Activated effector memory CD4-positive, alpha-beta T cell treated with anti-CD3 and anti-CD28 coated beads, Interleukin-2, amount 50 U/mL, for 16 hours (primary cell): ENCODE data around the gene PDGFD.

Experiments
- DNase-seq: peaks from one replicate; pipeline ENCODE4 v3.0.0-alpha.2; 2020

PDGFD gene

DNA sequence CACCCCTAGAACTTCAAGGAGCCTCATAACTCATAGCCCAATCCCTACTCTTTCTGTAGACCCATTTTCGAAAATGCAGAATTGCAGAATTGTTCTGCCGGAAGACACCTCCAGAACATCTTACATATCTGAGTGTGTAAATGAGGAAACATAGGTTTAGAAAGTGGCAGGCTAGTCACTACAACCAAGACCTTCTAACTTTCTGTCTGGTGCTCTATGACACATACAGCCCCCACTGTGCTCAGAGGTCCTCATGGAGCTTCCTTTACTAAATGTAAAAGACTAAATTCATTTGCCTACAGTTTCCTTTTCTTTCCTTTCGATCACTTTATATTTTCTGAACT, 259.7 kb downstream of the PDGFD start:
- DNase-seq: no peak

DNA sequence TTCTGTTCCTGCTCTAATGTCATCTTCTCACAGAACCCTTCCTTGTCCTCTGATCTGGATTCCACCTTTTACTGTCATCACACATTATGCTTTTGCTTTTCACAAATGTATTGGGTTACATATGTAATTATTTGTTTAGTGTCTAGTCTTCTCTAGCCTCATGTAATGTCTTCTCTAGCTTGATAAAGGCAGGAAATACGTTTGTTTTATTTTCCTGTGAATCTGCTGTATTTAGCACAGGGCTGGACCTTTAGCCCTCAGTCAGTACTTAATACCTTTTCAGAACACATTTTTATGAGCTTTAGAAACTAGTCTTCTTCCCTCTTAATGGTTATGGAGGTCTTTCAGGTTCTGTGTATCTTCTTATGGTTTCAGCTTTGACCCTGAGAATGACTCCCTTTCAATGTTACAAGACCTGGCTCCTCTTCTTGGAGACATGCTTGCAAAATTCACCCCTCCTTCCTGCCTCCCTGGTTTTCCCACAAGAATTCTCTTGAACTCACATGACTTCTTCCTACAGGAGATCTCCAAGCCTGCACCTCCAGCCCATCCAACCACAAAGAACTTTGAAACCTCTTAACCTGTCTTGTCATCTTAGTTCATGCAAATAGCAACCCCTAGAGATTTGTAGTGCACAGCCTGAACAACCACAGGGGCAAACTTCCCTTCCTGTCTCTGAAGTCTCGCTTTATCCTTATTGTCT, 260.2 kb downstream of the PDGFD start:
- DNase-seq: no peak

GRCh38 chr11:103902994-103903393, 261.0 kb downstream of the PDGFD start:
- DNase-seq: no peak

- DNase-seq: no peak
Observed at GRCh38 chr11:103901656-103902055, 262.3 kb downstream of the PDGFD start.

GRCh38 chr11:103898577-103899336, 265.2 kb downstream of the PDGFD start:
- no peak for DNase-seq

GRCh38 chr11:103898065-103898464, 265.9 kb downstream of the PDGFD start:
- no peak for DNase-seq

GRCh38 chr11:103897160-103897936, 266.6 kb downstream of the PDGFD start:
- DNase-seq: no peak

DNA sequence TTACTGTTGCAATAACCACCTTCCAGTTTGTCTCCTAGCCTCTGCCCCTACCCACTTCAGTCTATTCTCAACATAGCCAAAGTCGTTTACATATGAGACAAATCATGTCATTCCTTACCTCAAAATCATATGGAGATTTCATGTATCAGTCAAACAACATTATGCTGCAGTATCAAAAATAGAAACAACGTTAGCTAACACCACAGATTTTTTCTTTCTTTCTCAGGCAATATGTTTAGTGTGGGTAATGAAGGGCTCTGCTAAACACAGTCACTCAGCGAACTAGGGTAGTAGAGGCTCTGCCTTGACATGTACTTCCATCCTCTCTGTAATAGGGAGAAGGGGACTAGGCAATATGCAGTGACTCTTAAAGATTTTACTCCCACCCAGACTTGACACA, 268.8 kb downstream of the PDGFD start:
- no peak for DNase-seq

- no peak for DNase-seq
Observed at GRCh38 chr11:103894673-103895072, 269.3 kb downstream of the PDGFD start.

GRCh38 chr11:103894034-103894433, 269.9 kb downstream of the PDGFD start:
- DNase-seq: no peak

DNA sequence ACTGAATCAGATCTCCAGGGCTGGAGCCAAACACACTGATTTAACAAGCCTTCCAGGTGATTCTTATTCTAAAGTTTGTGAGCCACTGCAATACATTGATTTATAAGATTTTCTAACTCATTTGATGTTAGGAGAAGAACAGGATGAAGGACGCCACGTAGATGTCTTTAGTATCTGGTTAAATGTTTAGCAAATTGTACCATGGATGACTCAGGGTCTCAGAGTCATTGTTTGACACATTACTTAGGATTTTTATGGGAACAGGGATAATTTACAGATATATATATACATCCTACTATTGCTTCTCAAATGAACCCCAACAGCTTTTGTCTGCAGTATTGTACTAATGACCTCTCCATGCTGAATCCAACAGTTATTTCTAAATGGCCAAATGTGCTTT, 270.6 kb downstream of the PDGFD start:
- DNase-seq: no peak

- DNase-seq: no peak
Observed at GRCh38 chr11:103892603-103893002, 271.3 kb downstream of the PDGFD start.

DNA sequence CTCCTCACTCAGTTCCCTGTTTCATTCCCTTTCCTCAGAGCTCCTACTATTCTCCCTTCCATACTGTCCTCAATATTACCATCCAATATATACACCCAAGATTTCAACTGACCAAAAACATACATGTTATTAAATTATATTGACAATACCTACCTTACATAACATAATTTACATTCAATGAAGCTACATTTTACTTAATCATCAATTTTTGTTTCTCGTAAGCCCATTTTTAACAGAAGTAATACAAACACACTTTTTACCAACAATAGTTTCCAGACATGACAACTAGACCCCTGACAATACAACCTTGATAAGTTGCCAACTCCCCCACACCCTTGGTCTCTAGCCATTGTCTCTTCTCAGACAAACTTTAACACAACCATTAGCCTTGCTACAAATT, 273.3 kb downstream of the PDGFD start:
- no peak for DNase-seq

GRCh38 chr11:103889679-103890078, 274.3 kb downstream of the PDGFD start:
- DNase-seq: no peak

- DNase-seq: no peak
Observed at GRCh38 chr11:103888541-103888951, 275.4 kb downstream of the PDGFD start.

- DNase-seq: no peak
Observed at GRCh38 chr11:103887001-103887658, 276.8 kb downstream of the PDGFD start.

DNA sequence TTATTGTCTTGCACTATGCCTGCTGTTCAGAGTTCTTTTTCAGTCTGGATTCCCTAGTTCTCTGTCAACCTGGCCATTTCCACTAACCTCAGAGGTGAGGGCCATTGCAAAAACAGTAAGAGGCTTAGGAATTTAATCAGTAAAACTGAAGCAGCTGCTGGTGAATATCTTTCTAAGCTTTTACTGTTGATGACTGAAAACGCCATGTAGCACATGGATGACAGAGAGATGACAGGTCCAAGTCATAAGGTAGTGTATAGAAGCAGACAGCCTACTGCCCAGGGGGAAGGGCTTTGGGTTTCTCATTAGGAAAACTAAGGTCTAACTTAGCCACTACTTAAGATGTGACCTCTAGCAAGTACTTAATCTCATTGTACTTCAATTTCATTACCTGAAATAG, 280.1 kb downstream of the PDGFD start:
- DNase-seq: no peak

DNA sequence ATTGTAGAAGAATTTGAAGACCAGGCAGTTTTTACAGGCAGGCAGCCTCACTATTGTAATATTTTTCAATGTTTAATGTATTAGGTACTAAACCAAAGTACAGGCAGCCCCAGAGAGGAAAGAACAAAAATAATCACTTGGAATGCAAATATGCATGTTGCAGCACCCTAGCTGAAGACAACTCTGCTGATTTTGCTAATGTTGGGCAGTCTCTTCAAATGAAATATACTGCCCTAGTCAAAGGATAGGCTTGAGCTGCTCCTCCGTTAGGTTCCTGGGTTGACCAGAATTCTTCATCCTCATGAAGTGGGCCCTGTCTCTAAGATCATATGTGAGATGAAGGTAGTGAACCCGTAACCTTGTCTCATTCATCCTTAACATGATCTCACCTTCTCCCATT, 280.7 kb downstream of the PDGFD start:
- no peak for DNase-seq

GRCh38 chr11:103881584-103881983, 282.4 kb downstream of the PDGFD start:
- DNase-seq: no peak

DNA sequence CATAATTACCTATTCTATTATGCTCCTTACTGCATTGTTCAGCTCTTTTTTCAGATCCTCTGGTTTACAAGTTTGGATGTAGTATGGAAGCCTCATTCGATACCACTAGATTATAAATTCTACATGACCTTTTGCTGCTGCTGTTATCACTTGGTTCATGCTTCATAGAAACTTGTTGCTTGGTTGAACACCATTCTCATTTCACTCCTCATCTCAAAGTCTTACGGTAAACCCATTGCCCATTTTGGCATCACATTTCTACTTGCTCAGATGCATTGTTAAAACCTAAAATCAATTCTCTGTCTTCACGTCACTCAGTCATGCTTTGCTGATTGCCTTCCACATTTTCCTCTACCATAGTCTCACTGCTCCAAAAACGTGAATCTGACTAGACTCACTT, 283.0 kb downstream of the PDGFD start:
- DNase-seq: no peak

- no peak for DNase-seq
Observed at GRCh38 chr11:103878646-103879045, 285.3 kb downstream of the PDGFD start.

- no peak for DNase-seq
Observed at GRCh38 chr11:103877221-103877620, 286.7 kb downstream of the PDGFD start.

GRCh38 chr11:103875855-103876510, 288.0 kb downstream of the PDGFD start:
- no peak for DNase-seq
